Tibial nerve (tissue), 4 donors: Measurements from ENCODE around the gene GLTP.

Source experiments
- EP300 ChIP-seq, 2 donors: sonication (generic); formaldehyde crosslinking; IDR thresholded peaks; one replicate each; pipeline ENCODE4 v1.6.1; 2017; ENCODE audit warnings: antibody characterized with exemption in 2 of 2, mild to moderate bottlenecking in 1 of 2
- POLR2A ChIP-seq, 2 donors: fragments of 450-650 bp; IDR thresholded peaks; one replicate each; pipeline ENCODE4 v1.6.1; 2017; ENCODE audit warnings: antibody characterized with exemption in 2 of 2, mild to moderate bottlenecking in 2 of 2, moderate library complexity in 2 of 2
- TF ChIP-seq, protein P1 (sequence below), 5 experiments: fragments of 200-600 bp in 3 of 5; fragments of 450-650 bp in 2 of 5; sonication (generic) in 3 of 5; IDR thresholded peaks; one replicate each; pipeline ENCODE4 v1.5.1; 2016 to 2019; ENCODE audit warnings: antibody characterized with exemption in 5 of 5, mild to moderate bottlenecking in 3 of 5, moderate library complexity in 2 of 5

GRCh38 chr12:109824731-109825130, 55.6 kb downstream of the GLTP start:
- TF ChIP-seq, protein P1, sequence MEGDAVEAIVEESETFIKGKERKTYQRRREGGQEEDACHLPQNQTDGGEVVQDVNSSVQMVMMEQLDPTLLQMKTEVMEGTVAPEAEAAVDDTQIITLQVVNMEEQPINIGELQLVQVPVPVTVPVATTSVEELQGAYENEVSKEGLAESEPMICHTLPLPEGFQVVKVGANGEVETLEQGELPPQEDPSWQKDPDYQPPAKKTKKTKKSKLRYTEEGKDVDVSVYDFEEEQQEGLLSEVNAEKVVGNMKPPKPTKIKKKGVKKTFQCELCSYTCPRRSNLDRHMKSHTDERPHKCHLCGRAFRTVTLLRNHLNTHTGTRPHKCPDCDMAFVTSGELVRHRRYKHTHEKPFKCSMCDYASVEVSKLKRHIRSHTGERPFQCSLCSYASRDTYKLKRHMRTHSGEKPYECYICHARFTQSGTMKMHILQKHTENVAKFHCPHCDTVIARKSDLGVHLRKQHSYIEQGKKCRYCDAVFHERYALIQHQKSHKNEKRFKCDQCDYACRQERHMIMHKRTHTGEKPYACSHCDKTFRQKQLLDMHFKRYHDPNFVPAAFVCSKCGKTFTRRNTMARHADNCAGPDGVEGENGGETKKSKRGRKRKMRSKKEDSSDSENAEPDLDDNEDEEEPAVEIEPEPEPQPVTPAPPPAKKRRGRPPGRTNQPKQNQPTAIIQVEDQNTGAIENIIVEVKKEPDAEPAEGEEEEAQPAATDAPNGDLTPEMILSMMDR (IDR thresholded peaks at IDR 0.05): no peak
- TF ChIP-seq EP300 (IDR thresholded peaks at IDR 0.05): no peak
- no peak for TF ChIP-seq POLR2A (IDR thresholded peaks at IDR 0.05)
